GM18517 (cell line): ENCODE data around the gene LDAH.
A peak's percentile ranks its signal among the peaks of the same experiment; 100 is the strongest.

Experiments used
- ATAC-seq: cut with Tn5 transposase; IDR thresholded peaks from one replicate; pipeline ENCODE4 v1.9.1; 2021; ENCODE audit warnings: mild to moderate bottlenecking, moderate library complexity; ENCODE audit not compliant: unreplicated experiment

Gene LDAH

GRCh38 chr2:20669562-20670314 lies 153.2 kb downstream of the LDAH start:
- ATAC-seq = no peak

- no peak for ATAC-seq
Measured at GRCh38 chr2:20668871-20669475, 153.9 kb downstream of the LDAH start.

GRCh38 chr2:20668451-20668850 lies 154.4 kb downstream of the LDAH start:
- ATAC-seq = no peak

GRCh38 chr2:20667531-20668401 lies 155.1 kb downstream of the LDAH start:
- no peak for ATAC-seq

- no peak for ATAC-seq
Measured at GRCh38 chr2:20667151-20667530, 155.8 kb downstream of the LDAH start.

- no peak for ATAC-seq
Measured at GRCh38 chr2:20666304-20667150, 156.4 kb downstream of the LDAH start, which contains the start of gene GDF7. GDF7 (plus strand) TSS chr2:20667144; CDS start chr2:20667240, 96 bp downstream.

- ATAC-seq = no peak
Measured at GRCh38 chr2:20666005-20666303, 156.9 kb downstream of the LDAH start.

GRCh38 chr2:20665243-20666004 lies 157.5 kb downstream of the LDAH start:
- no peak for ATAC-seq

GRCh38 chr2:20664431-20665242 lies 158.3 kb downstream of the LDAH start:
- ATAC-seq = no peak

- ATAC-seq = no peak
Measured at GRCh38 chr2:20664071-20664390, 158.9 kb downstream of the LDAH start.

GRCh38 chr2:20663196-20664070 lies 159.5 kb downstream of the LDAH start:
- no peak for ATAC-seq

- no peak for ATAC-seq
Measured at GRCh38 chr2:20662308-20662937, 160.5 kb downstream of the LDAH start.

GRCh38 chr2:20661421-20662307 lies 161.2 kb downstream of the LDAH start:
- ATAC-seq = peak; percentile 81

- no peak for ATAC-seq
Measured at GRCh38 chr2:20660506-20661420, 162.1 kb downstream of the LDAH start.

- ATAC-seq = no peak
Measured at GRCh38 chr2:20657522-20658235, 165.2 kb downstream of the LDAH start.
